Suppressor macrophage treated with lipopolysaccharide for 1 hour (primary cell): ENCODE results near the gene TTPAL.
A peak's percentile ranks its signal among the peaks of the same experiment; 100 is the strongest.

Source experiments
- DNase-seq, 3 donors: peaks; one replicate each; pipeline ENCODE4 v3.0.0-alpha.2; 2020 to 2022

TTPAL gene

DNA sequence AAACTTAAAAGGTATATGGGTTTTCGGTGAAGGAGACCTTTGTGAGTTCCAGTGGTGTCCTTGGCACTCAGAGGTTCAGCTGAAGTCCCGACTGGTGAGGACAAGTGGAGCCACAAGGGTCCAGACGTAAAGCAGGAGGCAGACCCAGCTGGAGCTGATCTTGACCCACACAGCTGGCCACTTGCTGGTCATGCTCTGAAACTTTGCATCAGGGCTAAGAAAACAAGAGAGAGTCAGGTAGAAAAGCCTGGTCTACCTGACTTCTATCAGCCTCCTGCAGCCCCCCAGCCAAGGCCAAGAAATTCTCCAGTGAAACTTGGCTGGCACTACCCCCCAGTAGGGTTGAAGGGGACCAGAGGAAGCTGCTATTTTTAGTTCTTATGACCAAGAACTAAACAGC is 24.5 kb downstream of the TTPAL start:
- no peak for DNase-seq

DNA sequence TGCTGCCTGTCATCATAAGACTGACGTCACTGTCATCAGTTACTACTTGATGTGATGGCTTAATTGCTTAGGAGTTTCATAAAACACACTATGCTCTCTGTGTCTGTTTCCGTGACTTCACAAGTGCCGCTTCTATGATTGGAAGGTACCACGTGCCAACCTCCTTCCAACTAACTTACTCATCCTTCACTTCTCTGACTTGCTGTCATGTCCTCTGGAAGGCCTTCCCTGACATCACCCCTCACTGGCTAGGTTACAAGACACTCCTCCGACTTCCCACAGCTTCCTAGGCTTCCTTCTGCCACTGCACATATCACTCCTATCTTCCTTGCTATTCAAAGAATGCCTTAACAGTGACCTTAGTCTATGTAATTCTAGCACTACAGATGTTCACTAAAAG is 25.8 kb downstream of the TTPAL start:
- DNase-seq = no peak

DNA sequence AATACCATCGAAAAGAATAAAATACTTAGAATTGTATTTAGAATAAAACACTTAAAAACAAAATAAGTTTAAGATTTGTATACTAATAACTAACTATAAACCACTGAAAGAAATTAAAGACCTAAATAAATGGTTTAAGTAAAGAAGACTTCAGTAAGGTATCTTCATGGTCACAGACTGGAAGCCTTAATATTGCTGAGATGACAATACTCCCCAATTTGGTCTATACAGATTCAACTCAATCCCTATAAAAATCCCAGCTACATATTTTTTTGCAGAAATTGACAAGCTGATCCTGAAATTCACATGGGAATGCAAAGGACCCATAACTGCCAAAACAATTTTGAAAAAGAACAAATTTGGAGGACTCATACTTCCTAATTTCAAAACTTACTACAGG is 27.3 kb downstream of the TTPAL start:
- no peak for DNase-seq

DNA sequence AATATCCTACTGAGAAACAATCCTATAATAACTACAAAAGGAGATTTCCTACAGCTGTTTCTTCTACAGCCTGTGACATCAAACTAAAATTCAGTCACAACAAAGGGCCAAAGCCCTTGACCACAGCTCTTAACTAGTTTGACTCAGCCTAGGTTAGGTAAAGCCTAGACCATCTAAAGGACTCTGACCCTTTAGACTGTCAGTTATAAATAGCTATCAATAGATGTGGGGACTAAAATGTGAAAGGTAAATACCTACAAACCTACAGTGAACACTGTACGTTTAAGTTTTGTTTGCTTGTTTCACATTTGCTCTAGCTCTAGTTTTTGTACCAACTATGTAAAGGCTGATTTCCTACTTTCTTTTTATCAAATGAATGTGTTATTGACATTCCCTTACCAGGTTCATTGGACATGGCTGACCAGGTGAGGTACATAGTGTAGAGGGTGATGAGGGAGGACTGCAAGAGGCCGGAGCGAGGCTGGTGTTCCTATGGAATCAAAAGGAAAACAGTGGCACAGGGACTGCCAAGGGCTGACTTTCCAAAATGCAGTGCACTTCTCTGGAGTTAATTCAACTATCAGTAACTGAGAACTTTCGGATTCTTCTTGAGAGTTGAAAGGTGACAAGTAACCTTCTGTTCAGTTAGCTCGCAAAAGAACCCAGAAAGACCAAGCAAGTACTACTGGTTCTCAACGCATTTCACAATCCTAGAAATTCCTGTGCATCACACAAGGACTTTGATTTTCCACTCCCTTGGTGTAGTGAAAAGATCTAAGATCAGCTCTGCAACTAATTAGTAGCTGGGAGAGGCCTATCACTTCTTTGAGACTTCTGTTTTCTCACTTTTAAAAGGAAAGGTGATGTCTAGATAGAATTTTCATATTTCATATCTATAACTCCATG is 29.0 kb downstream of the TTPAL start:
- DNase-seq = peak; percentile 22 to 47 (median 32)

DNA sequence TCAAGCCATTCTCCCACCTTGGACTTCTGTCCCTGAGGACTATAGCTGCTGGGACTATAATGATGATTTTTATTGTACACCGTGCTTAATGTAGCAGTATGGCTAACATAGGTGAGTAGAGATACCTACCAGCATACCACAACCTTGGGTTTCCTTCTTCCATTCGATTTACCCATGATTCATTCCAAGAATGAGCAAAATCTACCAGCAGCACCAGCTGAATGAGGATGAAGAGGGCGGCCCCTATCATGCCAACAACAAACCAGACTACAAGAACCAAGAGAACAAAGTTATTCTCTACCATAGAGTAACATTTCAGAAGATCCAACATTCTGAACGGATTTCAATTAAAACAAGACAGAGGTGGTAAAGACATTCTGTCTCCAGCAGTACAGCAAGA is 34.1 kb downstream of the TTPAL start:
- no peak for DNase-seq

DNA sequence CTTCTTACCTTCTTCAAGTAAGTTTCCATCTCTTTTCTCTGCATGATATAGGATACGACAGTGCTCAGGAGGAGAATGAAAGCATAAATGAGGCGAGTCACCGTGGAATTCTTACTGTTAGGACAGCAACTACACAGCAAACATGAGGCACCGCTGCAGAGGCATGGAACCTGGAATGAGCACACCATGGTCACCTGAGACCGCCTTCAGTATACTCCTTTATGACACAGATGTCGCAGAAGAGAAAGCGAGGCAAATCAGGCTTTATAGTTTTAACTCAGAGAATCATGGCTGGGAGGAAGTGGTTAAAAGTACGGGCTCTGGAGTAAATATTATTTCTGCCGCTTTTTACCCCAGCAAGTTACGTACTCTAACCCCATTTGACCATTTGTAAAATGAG is 38.2 kb downstream of the TTPAL start:
- no peak for DNase-seq

DNA sequence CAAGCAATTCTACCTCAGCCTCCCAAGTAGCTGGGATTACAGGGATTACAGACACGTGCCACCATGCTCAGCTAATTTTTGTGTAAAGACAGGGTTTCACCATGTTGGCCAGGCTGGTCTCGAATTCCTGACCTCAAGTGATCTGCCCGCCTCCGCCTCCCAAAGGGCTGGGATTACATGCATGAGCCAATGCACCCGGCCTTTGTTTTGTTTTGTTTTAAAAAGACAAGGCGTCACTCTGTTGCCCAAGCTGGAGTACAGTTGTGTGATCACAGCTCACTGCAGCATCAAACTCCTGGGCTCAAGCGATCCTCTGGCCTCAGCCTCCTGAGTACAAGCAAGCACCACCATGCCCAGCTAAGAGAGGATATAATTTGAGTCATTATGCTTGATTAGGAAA is 40.8 kb downstream of the TTPAL start:
- DNase-seq = no peak

DNA sequence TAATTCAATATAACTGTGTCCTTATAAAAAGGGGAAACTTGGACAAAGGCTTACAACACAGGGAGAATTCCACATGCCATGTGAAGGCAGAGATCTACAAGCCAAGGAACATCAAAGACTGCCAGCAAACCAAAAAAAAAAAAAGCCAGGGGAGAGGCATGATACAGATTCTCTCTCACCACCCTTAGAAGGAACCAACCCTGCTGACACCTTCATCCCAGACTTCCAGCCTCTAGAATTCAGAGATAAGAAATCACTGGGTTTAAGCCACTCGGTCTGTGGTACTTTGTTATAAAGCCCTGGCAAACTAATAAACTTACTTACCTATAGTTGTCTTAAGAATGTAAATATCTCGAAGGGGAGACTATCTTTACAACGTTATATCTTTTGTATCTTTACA is 41.8 kb downstream of the TTPAL start:
- peak in 1 of 3 donors; percentile 12 for DNase-seq

DNA sequence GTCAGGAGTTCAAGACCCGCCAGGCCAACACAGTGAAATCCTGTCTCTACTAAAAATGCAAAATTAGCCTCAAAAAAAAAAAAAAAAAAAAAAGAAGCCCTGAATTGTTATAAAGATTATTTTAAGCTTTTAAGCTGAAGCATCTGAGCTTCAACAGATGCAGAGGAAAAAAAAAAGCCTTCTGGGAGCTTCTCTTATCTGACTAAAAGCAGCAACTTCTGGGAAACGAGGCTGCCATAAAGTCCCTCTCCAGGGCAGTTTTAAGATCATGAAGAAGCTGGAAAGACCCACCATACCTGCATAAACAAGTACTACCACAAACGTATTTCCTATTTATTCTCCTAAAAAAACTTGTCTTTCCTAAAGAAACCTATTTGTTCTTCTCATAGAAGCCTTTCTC is 42.6 kb downstream of the TTPAL start:
- no peak for DNase-seq

DNA sequence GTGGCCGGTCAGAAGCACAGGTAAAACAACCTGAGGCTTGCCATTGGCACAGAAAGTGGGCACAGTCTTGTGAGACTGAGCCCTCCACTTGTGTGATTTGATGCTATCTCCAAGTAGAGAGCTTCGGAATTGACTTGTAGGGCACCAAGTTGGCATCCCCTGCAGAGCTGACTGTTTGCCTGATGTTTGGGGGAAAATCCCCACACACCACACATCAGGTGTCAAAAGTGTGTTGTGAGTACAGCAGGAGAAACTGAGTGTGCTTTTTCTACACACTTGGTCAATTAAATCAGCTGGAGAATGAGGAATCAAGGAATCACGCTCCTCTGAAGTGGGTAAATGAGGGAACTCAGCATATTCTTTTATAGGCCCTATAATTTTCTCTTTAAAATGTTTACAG is 45.2 kb downstream of the TTPAL start:
- DNase-seq = no peak

DNA sequence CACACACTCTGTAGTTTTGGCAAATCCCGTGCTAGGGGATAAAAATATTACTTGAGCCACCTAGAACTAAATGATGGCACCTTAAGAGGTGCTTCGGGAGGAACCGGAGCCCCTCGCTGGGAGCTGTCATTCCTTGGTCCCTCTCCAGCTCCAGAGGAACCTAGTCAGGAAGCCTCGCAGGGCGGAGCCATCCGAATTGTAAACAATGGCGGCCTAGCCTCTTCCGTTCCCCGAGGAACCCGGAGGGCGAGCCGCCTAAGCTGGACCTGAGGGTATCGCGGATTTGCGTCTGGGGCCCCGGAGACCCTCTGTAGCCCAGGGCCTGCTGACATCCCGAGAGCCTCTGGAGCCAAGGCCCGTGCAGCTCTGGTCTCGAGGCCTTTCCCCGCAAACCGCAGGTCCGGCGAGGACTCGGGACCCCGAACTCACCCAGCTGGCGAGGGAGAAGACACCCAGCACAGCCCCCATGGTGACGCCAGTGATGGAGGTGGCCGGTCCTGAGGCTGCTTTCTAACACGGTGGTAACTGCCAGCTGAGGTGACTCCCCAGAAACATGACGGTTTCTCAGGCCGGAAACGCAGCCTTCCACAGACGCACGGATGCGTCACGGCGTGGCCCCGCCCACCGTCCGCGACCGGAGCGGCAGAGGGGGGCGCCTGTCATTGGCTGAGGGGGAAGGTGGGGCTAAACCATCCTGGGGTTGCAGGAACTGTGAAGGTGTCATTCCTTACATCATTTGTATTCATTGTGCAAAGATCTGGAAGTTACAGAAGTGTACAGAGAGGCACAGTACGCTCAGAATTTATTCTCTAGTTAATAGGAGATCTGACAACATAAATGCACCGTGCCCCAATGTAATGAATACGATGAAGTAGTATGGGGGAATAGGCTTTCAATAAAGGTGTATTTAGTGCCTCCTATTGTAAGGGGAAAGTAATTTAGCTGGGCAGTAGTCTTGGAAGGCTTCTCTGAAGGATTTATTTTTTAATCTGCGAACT is 46.1 kb downstream of the TTPAL start, which contains the start of gene SERINC3:
TSS of gene SERINC3 (minus strand) at position 587 of the 998 bp plus-strand sequence. CDS start at position 468, 119 bp downstream.
- DNase-seq = peak; percentile 97 to 98 (median 97)

DNA sequence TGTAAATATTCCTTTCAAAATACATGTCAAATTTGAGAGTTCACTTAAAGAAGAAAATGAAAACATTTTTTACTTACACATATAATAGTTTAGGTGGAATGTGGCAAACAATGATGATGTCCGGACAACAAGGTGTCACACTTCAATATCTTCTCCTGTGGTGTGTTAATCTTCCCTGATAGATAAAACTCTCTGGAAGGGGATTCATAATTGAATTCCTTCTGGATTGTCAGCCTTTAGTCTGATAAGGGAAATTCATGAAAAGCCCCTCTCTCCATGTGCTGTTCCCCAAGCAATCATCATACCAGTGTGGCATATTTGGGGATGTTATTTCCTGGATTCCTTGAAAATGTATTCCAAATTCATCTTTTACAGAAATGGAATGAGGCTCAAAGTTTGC is 47.2 kb downstream of the TTPAL start:
- no peak for DNase-seq

DNA sequence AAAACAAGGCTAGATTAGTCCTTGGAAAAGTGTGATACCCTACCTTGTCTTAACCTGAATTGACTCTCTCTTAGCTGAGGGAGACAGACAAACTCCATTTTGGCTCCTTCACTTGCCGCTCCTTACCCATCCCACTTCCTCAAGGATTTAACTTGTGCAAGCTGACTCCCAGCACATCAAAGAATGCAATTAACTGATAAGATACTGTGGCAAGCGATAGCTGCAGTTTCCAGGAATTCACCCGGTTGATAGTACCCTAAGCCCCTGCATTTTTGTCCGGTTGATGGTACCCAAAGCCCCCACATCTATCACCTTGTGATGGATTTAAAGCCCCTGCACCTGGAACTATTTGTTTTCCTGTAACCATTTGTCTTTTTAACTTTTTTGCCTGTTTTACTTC is 48.1 kb downstream of the TTPAL start:
- DNase-seq = no peak

DNA sequence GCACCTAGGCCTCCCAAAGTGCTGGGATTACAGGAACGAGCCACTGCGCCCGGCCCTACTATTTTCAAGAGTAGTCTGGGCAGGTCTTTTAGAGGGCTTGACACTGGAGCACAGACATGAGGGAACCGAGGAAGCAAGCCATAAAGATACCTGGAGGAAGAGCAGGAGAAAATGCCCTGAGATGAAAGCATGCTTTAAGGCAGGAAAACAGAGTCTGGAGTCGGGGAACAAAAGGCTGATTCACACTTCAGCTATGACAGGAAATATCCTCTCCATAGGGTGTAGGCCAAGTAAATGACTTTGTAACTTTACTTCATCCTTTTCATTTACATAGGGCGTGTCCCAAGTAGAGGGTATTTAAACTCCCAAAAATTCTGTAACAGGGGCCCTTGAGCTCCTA is 50.5 kb downstream of the TTPAL start:
- DNase-seq = no peak

DNA sequence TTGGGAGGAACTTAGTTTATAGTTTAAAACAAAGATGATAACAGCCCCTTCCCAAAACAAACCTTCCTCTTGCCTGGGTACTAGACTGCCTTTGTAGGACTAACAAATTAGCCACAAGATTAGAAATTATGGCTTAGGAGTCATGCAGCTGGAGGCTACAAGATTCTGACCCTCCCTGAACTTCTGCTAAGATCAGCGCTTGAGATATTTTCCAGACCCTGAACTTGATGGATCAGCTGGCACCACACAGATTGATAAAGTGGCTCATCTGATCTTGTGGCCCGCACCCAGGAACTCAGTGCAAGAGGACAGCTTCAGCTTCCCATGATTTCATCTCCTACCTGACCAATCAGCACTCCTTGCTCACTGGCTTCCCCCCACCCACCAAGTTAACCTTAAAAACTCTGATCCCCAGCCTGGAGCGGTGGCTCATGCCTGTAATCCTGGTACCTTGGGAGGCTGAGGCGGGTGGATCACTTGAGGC is 52.1 kb downstream of the TTPAL start:
- DNase-seq = no peak

DNA sequence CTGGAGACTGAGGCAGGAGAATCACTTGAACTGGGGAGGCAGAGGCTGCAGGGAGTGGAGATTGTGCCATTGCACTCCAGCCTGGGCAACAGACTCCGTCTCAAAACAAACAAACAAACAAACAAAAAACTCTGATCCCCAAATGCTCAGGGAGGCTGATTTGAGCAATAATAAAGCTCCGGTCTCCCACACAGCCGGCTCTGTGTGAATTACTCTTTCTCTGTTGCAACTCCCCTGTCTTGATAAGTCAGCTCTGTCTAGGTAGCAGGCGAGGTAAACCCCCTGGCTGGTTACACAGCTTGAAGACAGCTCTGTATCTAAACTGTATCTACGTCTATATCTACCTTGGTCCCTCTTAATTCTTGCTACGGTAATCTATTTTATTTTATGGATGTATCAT is 52.6 kb downstream of the TTPAL start:
- no peak for DNase-seq

DNA sequence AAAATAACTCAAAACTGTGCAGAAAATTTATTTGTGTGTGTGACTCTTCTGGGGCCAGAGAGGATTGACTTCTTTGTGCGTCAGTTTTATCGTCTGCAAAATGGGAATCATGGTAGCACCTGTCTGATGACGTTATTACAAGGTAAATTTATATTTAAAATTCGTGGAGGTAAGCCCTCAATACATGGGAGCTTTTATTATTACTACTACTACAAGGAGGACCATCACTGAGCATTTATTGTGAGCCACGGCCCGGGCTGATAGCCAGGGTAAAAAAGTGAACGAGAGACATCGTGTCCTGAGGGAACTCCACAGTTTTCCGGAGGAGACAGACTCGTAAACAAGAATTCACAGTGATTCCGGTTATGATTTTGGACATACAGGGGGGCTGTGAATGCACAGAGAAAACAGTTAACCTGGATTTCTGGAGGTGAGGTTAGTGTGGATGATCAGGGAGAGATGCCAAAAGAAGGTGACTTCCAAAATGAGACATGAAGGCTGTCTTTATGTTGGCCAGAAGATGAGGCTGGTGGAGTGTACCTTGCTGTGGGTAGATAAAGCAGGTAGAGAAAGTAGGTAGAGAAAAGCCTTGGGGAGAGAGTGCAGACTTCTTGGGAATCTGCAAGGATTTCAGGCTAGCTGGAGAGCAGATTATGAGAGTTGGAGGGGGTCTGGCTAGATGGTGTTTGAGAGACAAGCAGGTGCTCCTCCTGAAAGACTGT is 56.7 kb downstream of the TTPAL start:
- DNase-seq = no peak

DNA sequence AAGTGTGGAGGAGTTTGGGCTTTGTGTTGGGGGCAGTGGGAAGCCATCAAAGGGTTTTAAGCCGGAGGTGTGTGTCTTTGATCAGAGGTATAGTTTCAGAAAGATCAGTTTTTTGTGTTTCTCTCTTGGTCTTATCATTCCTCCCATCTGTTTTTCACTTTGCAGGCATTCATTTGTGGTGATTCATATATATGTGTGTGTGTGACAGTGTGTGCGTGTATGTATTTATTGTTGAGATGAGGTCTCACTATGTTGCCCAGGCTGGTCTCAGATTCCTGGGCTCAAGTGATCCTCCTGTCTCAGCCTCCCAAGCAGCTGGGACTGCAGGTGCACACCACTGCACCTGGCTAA is 57.3 kb downstream of the TTPAL start:
- DNase-seq = no peak

DNA sequence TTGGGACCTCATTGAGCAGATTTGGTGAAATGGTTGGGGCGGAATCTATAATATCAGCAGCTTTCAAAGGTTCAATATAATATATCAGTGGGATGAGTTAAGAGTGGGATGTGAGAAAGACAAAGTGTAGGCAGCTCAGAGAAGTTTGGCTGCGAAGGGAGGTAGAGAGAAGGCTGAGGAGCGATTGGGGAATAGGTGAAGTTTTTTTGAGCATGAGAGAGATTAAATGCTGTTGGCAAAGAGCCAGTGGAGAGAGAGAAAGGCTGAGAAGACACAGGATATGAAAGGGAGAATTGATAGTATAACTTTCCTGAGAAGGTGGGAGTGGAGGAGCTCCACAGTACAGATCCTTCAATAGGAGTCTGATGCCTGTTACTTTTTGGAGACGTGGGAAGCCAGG is 58.3 kb downstream of the TTPAL start:
- no peak for DNase-seq

DNA sequence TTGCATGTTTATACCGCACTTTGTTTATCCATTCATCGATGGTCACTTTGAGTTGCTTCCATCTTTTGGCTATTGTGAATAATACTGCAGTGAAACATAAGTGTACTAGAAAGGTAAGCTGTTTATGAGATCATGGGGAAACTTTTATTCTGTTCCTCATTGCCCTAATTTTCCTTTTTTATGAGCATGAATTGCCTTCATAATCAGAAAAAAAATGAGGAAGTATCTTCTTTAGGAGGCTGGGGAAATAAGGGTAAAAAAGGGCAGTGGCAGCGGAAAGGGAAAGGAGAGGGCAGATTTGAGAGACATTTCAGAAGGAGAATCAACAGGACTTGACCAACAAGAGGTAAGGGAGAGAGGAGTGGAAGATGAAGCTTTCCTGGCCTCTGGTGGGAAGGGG is 60.5 kb downstream of the TTPAL start:
- peak; percentile 47 to 61 (median 52) for DNase-seq

DNA sequence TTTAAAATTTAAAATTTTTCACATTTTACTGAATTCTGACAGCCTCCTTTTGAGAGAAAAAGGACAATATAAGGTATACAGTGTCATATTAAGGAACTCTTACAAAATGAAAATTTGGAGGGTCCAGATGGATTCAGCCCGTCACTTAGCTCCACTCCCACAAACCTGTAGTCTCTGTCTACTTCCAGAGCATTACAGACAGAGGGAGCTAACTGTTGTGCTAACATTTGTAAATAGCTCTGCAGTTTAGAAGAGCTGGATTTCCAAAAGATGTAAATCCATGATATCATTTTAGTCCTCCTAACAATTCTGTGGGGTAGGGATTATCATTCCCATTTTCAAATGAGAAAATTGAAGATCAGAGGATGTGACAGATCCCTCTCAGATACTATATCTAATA is 62.3 kb downstream of the TTPAL start:
- DNase-seq = no peak

DNA sequence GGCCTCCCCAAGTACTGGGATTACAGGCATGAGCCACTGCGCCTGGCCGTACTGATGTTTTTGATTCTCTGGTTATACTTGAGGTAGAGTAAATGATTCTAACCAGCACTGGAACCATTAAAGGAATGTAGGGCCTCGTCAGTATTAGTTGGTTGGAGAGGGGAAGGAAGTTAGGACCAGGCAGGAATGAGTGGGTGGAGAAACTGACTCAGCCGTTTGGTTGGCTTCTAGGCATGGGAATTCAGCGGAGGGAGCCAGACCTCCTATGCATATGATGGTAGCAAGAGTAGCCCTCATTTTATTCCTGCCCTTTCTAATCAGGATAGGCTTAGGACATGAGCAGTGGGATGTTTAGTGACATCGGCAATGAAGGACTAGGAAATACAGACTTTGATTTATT is 65.2 kb downstream of the TTPAL start:
- DNase-seq = peak; percentile 75 to 85 (median 80)

DNA sequence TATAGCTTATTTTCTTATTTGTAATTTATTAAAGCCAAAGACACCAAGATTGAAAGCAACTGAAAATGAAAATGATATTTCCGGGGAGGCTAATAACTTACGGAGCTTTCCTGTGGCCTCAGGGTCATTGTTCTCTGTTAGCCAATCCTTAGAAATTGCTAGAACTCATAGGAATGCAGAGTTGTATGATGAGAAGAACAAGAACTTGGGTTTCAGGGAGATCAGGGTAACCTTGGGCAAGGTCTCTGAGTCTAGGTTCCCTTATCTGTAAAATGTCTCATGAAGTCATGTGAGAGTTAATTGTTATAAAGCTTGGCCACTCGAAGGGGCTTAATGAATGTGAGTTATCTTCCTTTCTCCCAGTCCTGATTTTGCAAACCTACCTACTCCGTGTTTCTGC is 66.3 kb downstream of the TTPAL start:
- DNase-seq = no peak
